ENCODE results near the gene SREBF1.

SREBF1 gene

DNA sequence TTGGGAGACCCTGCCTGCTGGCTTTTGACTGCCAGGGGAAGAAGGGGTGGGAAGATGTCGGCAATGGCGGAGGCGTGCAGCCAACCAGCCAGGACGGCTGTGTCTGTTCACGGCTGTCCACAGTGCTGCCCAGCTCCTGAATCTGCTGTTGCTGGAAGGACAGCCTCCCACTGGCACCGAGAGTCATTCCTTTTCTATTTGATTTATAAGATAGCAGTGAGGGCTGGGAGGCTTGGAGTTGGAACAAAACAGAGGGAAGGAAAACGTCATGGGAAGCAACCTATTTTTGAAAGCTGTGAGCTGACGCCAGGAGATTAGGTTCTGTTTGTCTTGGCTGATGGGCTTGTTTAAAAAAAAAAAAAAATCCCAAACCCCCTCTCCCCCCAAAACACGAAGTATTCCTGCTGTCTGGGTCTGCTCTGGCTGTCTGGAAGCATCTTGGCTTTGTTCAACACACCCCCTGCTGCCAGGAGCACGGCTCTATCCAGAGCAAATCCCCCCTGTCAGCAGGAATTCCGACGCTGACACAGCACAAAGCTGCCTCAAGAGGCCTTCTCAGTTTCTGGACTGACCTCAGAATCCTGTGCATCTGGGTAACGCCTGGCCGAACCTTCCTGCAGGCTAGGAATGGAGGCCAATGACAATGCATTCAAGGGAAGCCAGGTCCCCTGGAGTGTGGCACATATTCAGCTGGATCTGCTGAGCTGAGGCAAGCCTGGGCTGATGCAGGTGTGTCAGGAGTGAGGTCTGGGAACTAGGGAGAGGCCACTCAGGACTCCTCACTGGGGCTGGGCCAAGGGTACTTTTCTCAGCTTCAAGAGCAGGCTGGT is 41.0 kb upstream of the SREBF1 start:
- no peaks in the 10 kb centered on the region for H3K27me3 ChIP-seq (ENCODE audit: insufficient read depth, low read length, poor library complexity, severe bottlenecking)
- no peaks in the 10 kb centered on the region for H3K79me2 ChIP-seq (ENCODE audit: insufficient read depth, low read length)
- H3K9me2 ChIP-seq (replicated peaks; ENCODE audit: low read depth, low read length): no peaks in the 10 kb centered on the region
- no peaks in the 10 kb centered on the region for H4K20me1 ChIP-seq (ENCODE audit: insufficient read depth, low read length, poor library complexity, severe bottlenecking)
- H3K36me3 ChIP-seq (ENCODE audit: insufficient read depth, low read length): peaks cover 31% of the 10 kb centered on the region; the same call in 1 of the 2 replicates
- no peak overlapping the region for H3K4me3 ChIP-seq (ENCODE audit: low read length, poor library complexity, severe bottlenecking)
- TF ChIP-seq CTCF (conservative IDR thresholded peaks at IDR 0.05; ENCODE audit: low read length) (no peak), EZH2phosphoT487 (IDR thresholded peaks at IDR 0.05; ENCODE audit: borderline replicate concordance) (no peak)
- no peak overlapping the region for H3K9ac ChIP-seq (ENCODE audit: low read depth, low read length, poor library complexity, severe bottlenecking)
- H3K4me1 ChIP-seq (ENCODE audit: insufficient read depth, low read length, poor library complexity, severe bottlenecking): no peaks in the 10 kb centered on the region
- no peaks in the 10 kb centered on the region for H3F3A ChIP-seq (ENCODE audit: low read depth)
- no peak overlapping the region for H2AFZ ChIP-seq (ENCODE audit: low read length)
- H3K9me3 ChIP-seq (ENCODE audit: insufficient read depth, low read depth, low read length): no peaks in the 10 kb centered on the region
- H3K4me2 ChIP-seq (ENCODE audit: low read depth, low read length, poor library complexity, severe bottlenecking): no peak overlapping the region

DNA sequence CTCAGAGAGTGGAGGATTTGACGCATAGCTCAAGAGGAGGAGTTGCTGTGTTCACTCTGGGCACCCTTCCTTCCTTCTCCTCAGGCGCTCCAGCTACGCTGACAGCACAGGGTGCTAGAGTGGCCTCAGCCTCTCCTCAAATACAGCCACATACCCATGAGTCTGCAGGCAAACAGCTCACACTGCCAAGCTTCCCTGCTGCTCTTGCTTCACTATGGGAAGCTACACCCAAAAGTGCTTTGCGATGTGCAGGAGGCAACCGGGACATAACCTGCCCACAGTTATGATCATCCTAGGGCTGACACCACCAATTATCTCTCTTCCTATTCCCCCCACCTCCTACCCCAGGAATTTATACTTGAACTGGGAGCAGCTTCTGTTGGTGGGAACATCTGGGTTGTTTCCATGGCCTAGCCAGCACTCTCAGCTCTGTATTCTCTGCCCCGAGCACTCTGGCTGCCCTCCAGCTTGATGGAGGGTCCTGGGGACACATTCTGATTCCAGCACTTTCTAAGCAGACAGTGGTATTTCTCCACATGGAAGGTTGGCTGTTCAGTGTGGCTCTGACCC is 40.3 kb upstream of the SREBF1 start:
- Histone ChIP-seq H3K36me3 (ENCODE audit: insufficient read depth, low read length) (peaks cover 27% of the 10 kb centered on the region; the same call in 1 of the 2 replicates), H3K4me1 (ENCODE audit: insufficient read depth, low read length, poor library complexity, severe bottlenecking) (no peaks in the 10 kb centered on the region), H4K20me1 (ENCODE audit: insufficient read depth, low read length, poor library complexity, severe bottlenecking) (no peaks in the 10 kb centered on the region), H3K4me2 (ENCODE audit: low read depth, low read length, poor library complexity, severe bottlenecking) (no peak overlapping the region), H3F3A (ENCODE audit: low read depth) (no peaks in the 10 kb centered on the region), H3K4me3 (ENCODE audit: low read length, poor library complexity, severe bottlenecking) (no peak overlapping the region), H3K79me2 (ENCODE audit: insufficient read depth, low read length) (no peaks in the 10 kb centered on the region), H3K9ac (ENCODE audit: low read depth, low read length, poor library complexity, severe bottlenecking) (no peak overlapping the region), H3K9me3 (ENCODE audit: insufficient read depth, low read depth, low read length) (no peaks in the 10 kb centered on the region), H3K9me2 (replicated peaks; ENCODE audit: low read depth, low read length) (no peaks in the 10 kb centered on the region), H3K27me3 (ENCODE audit: insufficient read depth, low read length, poor library complexity, severe bottlenecking) (no peaks in the 10 kb centered on the region), H2AFZ (ENCODE audit: low read length) (no peak overlapping the region)
- TF ChIP-seq EZH2phosphoT487 (IDR thresholded peaks at IDR 0.05; ENCODE audit: borderline replicate concordance) (no peak), CTCF (conservative IDR thresholded peaks at IDR 0.05; ENCODE audit: low read length) (no peak)

- Histone ChIP-seq H4K20me1 (ENCODE audit: insufficient read depth, low read length, poor library complexity, severe bottlenecking) (no peaks in the 10 kb centered on the region), H3K4me2 (ENCODE audit: low read depth, low read length, poor library complexity, severe bottlenecking) (no peak overlapping the region), H3K4me1 (ENCODE audit: insufficient read depth, low read length, poor library complexity, severe bottlenecking) (no peaks in the 10 kb centered on the region), H3F3A (ENCODE audit: low read depth) (no peaks in the 10 kb centered on the region), H2AFZ (ENCODE audit: low read length) (no peak overlapping the region), H3K9ac (ENCODE audit: low read depth, low read length, poor library complexity, severe bottlenecking) (no peak overlapping the region), H3K9me2 (replicated peaks; ENCODE audit: low read depth, low read length) (no peaks in the 10 kb centered on the region), H3K36me3 (ENCODE audit: insufficient read depth, low read length) (peaks cover 26% of the 10 kb centered on the region; the same call in 1 of the 2 replicates), H3K27me3 (ENCODE audit: insufficient read depth, low read length, poor library complexity, severe bottlenecking) (no peaks in the 10 kb centered on the region), H3K9me3 (ENCODE audit: insufficient read depth, low read depth, low read length) (no peaks in the 10 kb centered on the region), H3K79me2 (ENCODE audit: insufficient read depth, low read length) (no peaks in the 10 kb centered on the region), H3K4me3 (ENCODE audit: low read length, poor library complexity, severe bottlenecking) (no peak overlapping the region)
- TF ChIP-seq EZH2phosphoT487 (IDR thresholded peaks at IDR 0.05; ENCODE audit: borderline replicate concordance): no peak
- TF ChIP-seq CTCF (conservative IDR thresholded peaks at IDR 0.05; ENCODE audit: low read length): no peak
Observed at GRCh38 chr17:17874478-17874877, 37.7 kb upstream of the SREBF1 start.
